Panc1 (cell line): ENCODE results near the gene PCNX2. TPM values are rescaled to one million over a fixed set of nuclear protein-coding genes. Genes with fewer than 3 reads are reported as not detected.
"Not testable (repeated sequence)": the region's sequence is repeated elsewhere in the genome, so short reads cannot be mapped to it uniquely, and the experiment has no call there.

Experiments
- ATAC-seq: fragments of 200-7000 bp; cut with Tn5 transposase; 2 replicates; pipeline ENCODE4 v1.9.1; 2020; ENCODE audit warnings: mild to moderate bottlenecking, moderate library complexity
- BruUV-seq: library from RNA; stranded (reverse); fragments of 400-500 nt; replicated peaks from 2 replicates; lab custom pipeline; 2021; lab: Mats Ljungman, UMichigan
- CTCF ChIA-PET: fragments of 300-600 bp; sonication (Branson Sonifier 250); formaldehyde crosslinking; loops from one replicate; lab custom pipeline; 2022; ENCODE audit warnings: antibody characterized with exemption; lab: Charles Lee
- POLR2A ChIA-PET: fragments of 300-600 bp; sonication (Branson Sonifier 250); formaldehyde crosslinking; loops from one replicate; lab custom pipeline; 2022; ENCODE audit warnings: antibody characterized with exemption; lab: Charles Lee
- DNase-seq: peaks from one replicate; pipeline ENCODE4 v3.0.0-alpha.2; 2010; ENCODE audit warnings: low read depth, low spot score
- H3K27ac ChIP-seq: 2 replicates; pipeline ENCODE4 v1.5.1; 2011; ENCODE audit warnings: mild to moderate bottlenecking, low read length, inconsistent platforms
- H3K27me3 ChIP-seq: fragments of 200-500 bp; sonication (Bioruptor generic); 2 replicates; pipeline ENCODE4 v1.6.0; 2014; ENCODE audit warnings: low read length, inconsistent platforms; ENCODE audit not compliant: control insufficient read depth, insufficient read depth
- H3K36me3 ChIP-seq: fragments of 200-500 bp; sonication (Bioruptor generic); 2 replicates; pipeline ENCODE4 v1.5.1; 2014; ENCODE audit warnings: inconsistent platforms, mild to moderate bottlenecking, low read length, moderate library complexity; ENCODE audit not compliant: control insufficient read depth, insufficient read depth
- H3K4me1 ChIP-seq: 2 replicates; pipeline ENCODE4 v1.5.1; 2011; ENCODE audit warnings: inconsistent platforms, mild to moderate bottlenecking, low read length, moderate library complexity; ENCODE audit not compliant: control insufficient read depth, insufficient read depth
- H3K4me3 ChIP-seq, 2 experiments: 2 replicates each; pipeline ENCODE4 v1.5.1; 2011 to 2012; ENCODE audit warnings: low read depth in 2 of 2, low read length in 2 of 2, mild to moderate bottlenecking in 2 of 2, inconsistent platforms in 1 of 2, moderate library complexity in 1 of 2
- H3K9me3 ChIP-seq: fragments of 200-500 bp; sonication (Bioruptor generic); 2 replicates; pipeline ENCODE4 v1.5.1; 2014; ENCODE audit warnings: low read depth, mild to moderate bottlenecking, inconsistent platforms, low read length, moderate library complexity; ENCODE audit not compliant: control insufficient read depth, insufficient read depth
- CTCF ChIP-seq: fragments of 450-650 bp; IDR thresholded peaks from 2 replicates; pipeline ENCODE4 v1.5.1; 2017; ENCODE audit warnings: mild to moderate bottlenecking
- POLR2AphosphoS5 ChIP-seq: IDR thresholded peaks from 2 replicates; pipeline ENCODE4 v1.6.1; 2012; ENCODE audit warnings: mild to moderate bottlenecking, low read depth, low read length, moderate library complexity
- REST ChIP-seq, 2 experiments: IDR thresholded peaks; 2 replicates each; pipeline ENCODE4 v1.6.1; 2011 to 2012; ENCODE audit warnings: low read depth in 2 of 2, control low read depth in 1 of 2, low read length in 1 of 2, mild to moderate bottlenecking in 1 of 2, moderate library complexity in 1 of 2; ENCODE audit not compliant: insufficient read depth in 1 of 2
- SIN3A ChIP-seq: IDR thresholded peaks from 2 replicates; pipeline ENCODE4 v1.6.1; 2012; ENCODE audit warnings: low read depth, mild to moderate bottlenecking, low read length, moderate library complexity, borderline replicate concordance; ENCODE audit not compliant: insufficient read depth
- TCF7L2 ChIP-seq: IDR thresholded peaks from 2 replicates; pipeline ENCODE4 v1.6.1; 2011; ENCODE audit warnings: mild to moderate bottlenecking, low read depth, low read length, inconsistent platforms
- in situ Hi-C: cut with HindIII; loops from 2 replicates; pipeline ENCODE4 v1.10.0; 2016; ENCODE audit warnings: low sequenced_read_pairs, low pct_unique_long_range_greater_than_20kb
- intact Hi-C: fragments of 100-400 bp; cut with micrococcal nuclease; formaldehyde crosslinking; loops from one replicate; pipeline ENCODE4 v1.10.0; 2022; ENCODE audit not compliant: unreplicated experiment
- total RNA-seq: library from RNA; stranded (reverse); gene quantifications from one replicate; pipeline ENCODE4 v1.2.1, GENCODE V29; 2021; ENCODE audit not compliant: unreplicated experiment

Gene PCNX2
- total RNA-seq, 1 experiment from 2014 or later = 2.6 TPM

- POLR2A ChIA-PET = no interaction called here
- TF ChIP-seq SIN3A (no peak), POLR2AphosphoS5 (no peak), REST (IDR thresholded peaks at IDR 0.05; ENCODE audit: insufficient read depth in 1 of 2, low read depth in 2 of 2, low read length in 1 of 2) (no peak), CTCF (no peak), TCF7L2 (no peak)
- ATAC-seq = no peak
Measured at GRCh38 chr1:233004451-233004850, 291.1 kb downstream of the PCNX2 start.

GRCh38 chr1:233003638-233004037, 291.9 kb downstream of the PCNX2 start:
- in situ Hi-C loops, BruUV-seq, DNase-seq, H3K27ac ChIP-seq, POLR2A ChIA-PET, H3K4me1 ChIP-seq, H3K27me3 ChIP-seq, H3K4me3 ChIP-seq, intact Hi-C loops, CTCF ChIA-PET, H3K36me3 ChIP-seq, H3K9me3 ChIP-seq, ATAC-seq: not testable (repeated sequence)

More at GRCh38 chr1:233004451-233004850, 291.1 kb downstream of the PCNX2 start:
- no peaks in the 10 kb centered on the region for H3K27me3 ChIP-seq
- intact Hi-C loops (no loop called here), in situ Hi-C loops (no loop called here)
- CTCF ChIA-PET = no interaction called here
- no peaks in the 10 kb centered on the region for H3K9me3 ChIP-seq
- no peak overlapping the region for H3K27ac ChIP-seq
- BruUV-seq = no TSS peak
- H3K4me1 ChIP-seq = no peaks in the 10 kb centered on the region
- no peak for DNase-seq
- no peak overlapping the region for H3K4me3 ChIP-seq
- H3K36me3 ChIP-seq = no peaks in the 10 kb centered on the region

GRCh38 chr1:232999956-233000625, 295.4 kb downstream of the PCNX2 start:
- ATAC-seq (no peak), DNase-seq (no peak)
- intact Hi-C loops (no loop called here), in situ Hi-C loops (no loop called here)
- CTCF ChIA-PET = no interaction called here
- no peaks in the 10 kb centered on the region for H3K27me3 ChIP-seq
- TF ChIP-seq POLR2AphosphoS5 (no peak), TCF7L2 (no peak), SIN3A (no peak), REST (IDR thresholded peaks at IDR 0.05; ENCODE audit: insufficient read depth in 1 of 2, low read depth in 2 of 2, low read length in 1 of 2) (no peak), CTCF (no peak)
- no peak overlapping the region for H3K27ac ChIP-seq
- H3K36me3 ChIP-seq = no peaks in the 10 kb centered on the region
- H3K4me3 ChIP-seq = no peak overlapping the region
- H3K4me1 ChIP-seq = no peaks in the 10 kb centered on the region
- POLR2A ChIA-PET = no interaction called here
- no peaks in the 10 kb centered on the region for H3K9me3 ChIP-seq
- BruUV-seq = no TSS peak
